Measurements from ENCODE around the gene ANKS3.

ANKS3 gene

GRCh38 chr16:4674926-4675530, 59.0 kb downstream of the ANKS3 start:
- no peaks in the 10 kb centered on the region for H3K9me2 ChIP-seq (replicated peaks; ENCODE audit: insufficient read depth, low read length)
- H3K9ac ChIP-seq (ENCODE audit: low read length): no peak overlapping the region
- no peaks in the 10 kb centered on the region for H3F3A ChIP-seq (ENCODE audit: insufficient read depth)
- H3K9me3 ChIP-seq (ENCODE audit: insufficient read depth, low read length): no peaks in the 10 kb centered on the region
- no peak overlapping the region for H3K4me2 ChIP-seq (ENCODE audit: low read depth, low read length, poor library complexity, severe bottlenecking)
- H2AFZ ChIP-seq (ENCODE audit: low read depth, low read length, severe bottlenecking): no peak overlapping the region
- H3K79me2 ChIP-seq (ENCODE audit: insufficient read depth, low read length): no peaks in the 10 kb centered on the region
- TF ChIP-seq EZH2phosphoT487 (conservative IDR thresholded peaks at IDR 0.05; ENCODE audit: low read length) (no peak), CTCF (IDR thresholded peaks at IDR 0.05; ENCODE audit: insufficient read depth, low read length, poor library complexity, severe bottlenecking) (no peak)
- no peak overlapping the region for H3K27ac ChIP-seq (ENCODE audit: low read depth, low read length)
- no peaks in the 10 kb centered on the region for H3K36me3 ChIP-seq (ENCODE audit: low read length)
- no peaks in the 10 kb centered on the region for H3K27me3 ChIP-seq (ENCODE audit: low read length)
- no peak overlapping the region for H3K4me3 ChIP-seq (ENCODE audit: insufficient read depth, low read length, poor library complexity, severe bottlenecking)
- H4K20me1 ChIP-seq (ENCODE audit: low read depth, low read length): no peaks in the 10 kb centered on the region

- H3K9me2 ChIP-seq (replicated peaks; ENCODE audit: insufficient read depth, low read length): no peaks in the 10 kb centered on the region
- TF ChIP-seq CTCF (IDR thresholded peaks at IDR 0.05; ENCODE audit: insufficient read depth, low read length, poor library complexity, severe bottlenecking) (no peak), EZH2phosphoT487 (conservative IDR thresholded peaks at IDR 0.05; ENCODE audit: low read length) (no peak)
- no peak overlapping the region for H3K4me3 ChIP-seq (ENCODE audit: insufficient read depth, low read length, poor library complexity, severe bottlenecking)
- H3K9ac ChIP-seq (ENCODE audit: low read length): no peak overlapping the region
- H2AFZ ChIP-seq (ENCODE audit: low read depth, low read length, severe bottlenecking): no peak overlapping the region
- no peaks in the 10 kb centered on the region for H3F3A ChIP-seq (ENCODE audit: insufficient read depth)
- H3K9me3 ChIP-seq (ENCODE audit: insufficient read depth, low read length): no peaks in the 10 kb centered on the region
- H3K79me2 ChIP-seq (ENCODE audit: insufficient read depth, low read length): no peaks in the 10 kb centered on the region
- peaks cover 3% of the 10 kb centered on the region; the same call in 1 of the 2 replicates for H3K36me3 ChIP-seq (ENCODE audit: low read length)
- H4K20me1 ChIP-seq (ENCODE audit: low read depth, low read length): no peaks in the 10 kb centered on the region
- H3K4me2 ChIP-seq (ENCODE audit: low read depth, low read length, poor library complexity, severe bottlenecking): no peak overlapping the region
- no peaks in the 10 kb centered on the region for H3K27me3 ChIP-seq (ENCODE audit: low read length)
- no peak overlapping the region for H3K27ac ChIP-seq (ENCODE audit: low read depth, low read length)
These were observed 60.6 kb downstream of the ANKS3 start for GRCh38 chr16:4673387-4674046.

- Histone ChIP-seq H3K36me3 (ENCODE audit: low read length) (peaks cover 3% of the 10 kb centered on the region; the same call in 1 of the 2 replicates), H3K27me3 (ENCODE audit: low read length) (no peaks in the 10 kb centered on the region), H3K4me3 (ENCODE audit: insufficient read depth, low read length, poor library complexity, severe bottlenecking) (no peak overlapping the region), H3K79me2 (ENCODE audit: insufficient read depth, low read length) (no peaks in the 10 kb centered on the region), H3K9me3 (ENCODE audit: insufficient read depth, low read length) (no peaks in the 10 kb centered on the region), H4K20me1 (ENCODE audit: low read depth, low read length) (no peaks in the 10 kb centered on the region), H3K4me2 (ENCODE audit: low read depth, low read length, poor library complexity, severe bottlenecking) (no peak overlapping the region), H3K9me2 (replicated peaks; ENCODE audit: insufficient read depth, low read length) (no peaks in the 10 kb centered on the region), H3K9ac (ENCODE audit: low read length) (no peak overlapping the region), H2AFZ (ENCODE audit: low read depth, low read length, severe bottlenecking) (no peak overlapping the region), H3K27ac (ENCODE audit: low read depth, low read length) (no peak overlapping the region), H3F3A (ENCODE audit: insufficient read depth) (no peaks in the 10 kb centered on the region)
- no peak for TF ChIP-seq EZH2phosphoT487 (conservative IDR thresholded peaks at IDR 0.05; ENCODE audit: low read length)
- no peak for TF ChIP-seq CTCF (IDR thresholded peaks at IDR 0.05; ENCODE audit: insufficient read depth, low read length, poor library complexity, severe bottlenecking)
These were observed 65.6 kb downstream of the ANKS3 start for GRCh38 chr16:4668313-4668960.

Data from SU-DHL-6 (cell line).